ENCODE results near the gene HOXB3.

- no peak for TF ChIP-seq CTCF (optimal IDR thresholded peaks at IDR 0.05 in 1 of 3, IDR thresholded peaks at IDR 0.05 in 1 of 3, conservative IDR thresholded peaks at IDR 0.05 in 1 of 3; ENCODE audit: extremely low read depth in 1 of 3, insufficient read depth in 2 of 3, low read length in 3 of 3)
- TF ChIP-seq EZH2 (IDR thresholded peaks at IDR 0.05; ENCODE audit: low read length): no peak
Measured at GRCh38 chr17:48530887-48531272, 59.2 kb downstream of the HOXB3 start, which contains the start of gene HOXB1.
